ENCODE results near the gene DGCR8.
"Not testable (repeated sequence)": the region's sequence is repeated elsewhere in the genome, so short reads cannot be mapped to it uniquely, and the experiment has no call there.

Gene DGCR8

DNA sequence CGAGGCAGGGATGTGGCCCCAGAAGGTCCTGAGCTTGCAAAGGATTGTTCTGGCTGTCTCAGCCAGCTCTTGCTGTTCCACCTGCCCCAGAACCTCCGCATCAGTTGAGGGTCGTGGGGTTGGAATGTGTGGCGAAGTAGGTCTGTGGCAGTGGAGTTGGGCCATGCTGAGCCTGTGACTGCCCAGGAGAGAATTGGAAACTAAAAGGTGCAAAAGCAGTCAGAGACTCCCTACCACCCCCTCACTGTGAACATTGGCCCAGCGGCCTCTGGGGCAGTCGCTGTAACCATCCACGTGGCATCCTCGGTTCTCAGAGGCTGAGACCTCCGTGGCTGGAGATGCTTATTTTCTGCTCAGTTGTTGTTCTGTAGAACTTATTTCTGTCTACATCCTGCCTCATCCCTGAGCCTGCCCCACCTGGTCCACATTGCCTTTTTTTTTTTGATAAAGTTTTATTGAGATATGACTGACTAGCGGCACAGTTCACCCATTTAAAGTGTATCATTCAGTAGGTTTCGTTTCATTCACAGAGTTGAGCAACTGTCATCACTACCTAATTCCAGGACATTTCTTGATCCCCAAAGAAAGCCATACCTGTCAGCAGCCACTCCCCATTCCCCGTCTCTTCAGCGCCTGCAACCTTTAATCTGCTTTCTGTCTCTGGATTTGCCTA is 22.3 kb upstream of the DGCR8 start:
- peaks cover 6% of the 10 kb centered on the region for H3K4me1 Mint-ChIP-seq
- ATAC-seq (ENCODE audit: low read depth): no peak

GRCh38 chr22:20058989-20059770 is 20.9 kb upstream of the DGCR8 start:
- DNase-seq (ENCODE audit: low spot score in 2 of 2) (no peak), ATAC-seq (ENCODE audit: low read depth) (no peak)
- Mint-ChIP-seq H3K27ac (no peak overlapping the region), H3K27me3 (no peaks in the 10 kb centered on the region), H3K4me1 (peaks cover 6% of the 10 kb centered on the region), H3K36me3 (peaks cover 31% of the 10 kb centered on the region), H3K9me3 (no peaks in the 10 kb centered on the region), H3K4me3 (no peak overlapping the region)

More for the DNA sequence above, 22.3 kb upstream of the DGCR8 start:
- Mint-ChIP-seq H3K27ac (no peak overlapping the region), H3K27me3 (no peaks in the 10 kb centered on the region), H3K9me3 (no peaks in the 10 kb centered on the region), H3K4me3 (no peak overlapping the region), H3K36me3 (peaks cover 31% of the 10 kb centered on the region)
- DNase-seq (ENCODE audit: low spot score in 2 of 2): no peak

DNA sequence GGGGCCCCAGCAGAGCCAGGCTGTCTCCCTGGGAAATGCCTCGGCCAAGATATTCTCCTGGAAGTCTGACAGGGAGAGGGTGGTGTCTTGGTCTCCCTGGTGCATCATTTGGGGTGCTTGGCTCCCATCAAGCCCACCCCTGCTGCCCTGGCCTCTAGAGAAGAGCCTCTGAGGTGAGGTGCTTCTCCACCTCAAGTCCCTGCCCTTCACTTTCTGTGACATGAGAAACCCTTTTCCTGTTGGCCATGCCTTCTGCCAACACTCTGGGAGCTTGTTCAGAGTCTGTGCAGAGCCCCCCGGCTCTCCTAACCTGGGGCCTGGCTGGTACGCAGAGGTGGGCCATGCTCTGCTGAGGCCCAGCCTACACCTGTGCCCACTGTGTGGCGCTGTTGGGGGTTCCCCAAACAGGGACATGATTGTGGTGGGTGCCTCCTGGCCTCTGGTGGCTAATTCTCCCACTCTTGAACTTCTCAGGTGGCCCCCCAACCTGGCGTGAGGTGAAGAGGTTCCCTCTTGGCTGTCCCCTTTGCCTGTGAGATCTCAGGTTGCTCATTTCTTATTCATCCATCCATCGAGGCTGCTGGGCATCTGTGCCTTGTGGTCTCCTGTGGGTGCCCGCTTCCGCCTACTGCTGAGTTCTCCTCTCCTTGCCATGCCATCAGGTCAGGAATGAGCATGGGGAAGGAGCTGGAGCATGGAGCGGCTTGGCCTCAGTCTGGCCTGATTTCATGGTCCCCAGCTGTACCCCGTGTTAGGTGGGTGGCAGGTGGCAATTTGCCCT is 19.2 kb upstream of the DGCR8 start:
- H3K27ac Mint-ChIP-seq: no peak overlapping the region
- H3K9me3 Mint-ChIP-seq: no peaks in the 10 kb centered on the region
- H3K4me3 Mint-ChIP-seq: no peak overlapping the region
- DNase-seq (ENCODE audit: low spot score in 2 of 2) (no peak), ATAC-seq (ENCODE audit: low read depth) (no peak)
- no peaks in the 10 kb centered on the region for H3K27me3 Mint-ChIP-seq
- H3K4me1 Mint-ChIP-seq: peaks cover 6% of the 10 kb centered on the region
- H3K36me3 Mint-ChIP-seq: peaks cover 32% of the 10 kb centered on the region

DNA sequence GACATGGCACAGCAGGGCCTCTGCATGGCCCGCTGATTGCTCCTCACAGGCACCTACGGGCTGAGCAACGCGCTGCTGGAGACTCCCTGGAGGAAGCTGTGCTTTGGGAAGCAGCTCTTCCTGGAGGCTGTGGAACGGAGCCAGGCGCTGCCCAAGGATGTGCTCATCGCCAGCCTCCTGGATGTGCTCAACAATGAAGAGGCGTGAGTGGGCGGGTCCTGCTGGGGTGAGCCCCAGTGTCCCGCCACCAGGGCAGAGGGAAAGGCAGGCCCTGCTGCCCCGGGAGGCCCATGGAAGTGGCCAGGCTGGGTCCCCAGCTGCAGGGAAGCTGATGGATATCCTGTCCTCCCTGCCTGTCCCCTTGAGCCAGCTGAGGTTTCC is 18.6 kb upstream of the DGCR8 start:
- Mint-ChIP-seq H3K4me3 (no peak overlapping the region), H3K27ac (no peak overlapping the region), H3K4me1 (peaks cover 6% of the 10 kb centered on the region), H3K36me3 (peaks cover 28% of the 10 kb centered on the region), H3K9me3 (no peaks in the 10 kb centered on the region), H3K27me3 (no peaks in the 10 kb centered on the region)
- no peak for ATAC-seq (ENCODE audit: low read depth)
- DNase-seq (ENCODE audit: low spot score in 2 of 2): no peak

DNA sequence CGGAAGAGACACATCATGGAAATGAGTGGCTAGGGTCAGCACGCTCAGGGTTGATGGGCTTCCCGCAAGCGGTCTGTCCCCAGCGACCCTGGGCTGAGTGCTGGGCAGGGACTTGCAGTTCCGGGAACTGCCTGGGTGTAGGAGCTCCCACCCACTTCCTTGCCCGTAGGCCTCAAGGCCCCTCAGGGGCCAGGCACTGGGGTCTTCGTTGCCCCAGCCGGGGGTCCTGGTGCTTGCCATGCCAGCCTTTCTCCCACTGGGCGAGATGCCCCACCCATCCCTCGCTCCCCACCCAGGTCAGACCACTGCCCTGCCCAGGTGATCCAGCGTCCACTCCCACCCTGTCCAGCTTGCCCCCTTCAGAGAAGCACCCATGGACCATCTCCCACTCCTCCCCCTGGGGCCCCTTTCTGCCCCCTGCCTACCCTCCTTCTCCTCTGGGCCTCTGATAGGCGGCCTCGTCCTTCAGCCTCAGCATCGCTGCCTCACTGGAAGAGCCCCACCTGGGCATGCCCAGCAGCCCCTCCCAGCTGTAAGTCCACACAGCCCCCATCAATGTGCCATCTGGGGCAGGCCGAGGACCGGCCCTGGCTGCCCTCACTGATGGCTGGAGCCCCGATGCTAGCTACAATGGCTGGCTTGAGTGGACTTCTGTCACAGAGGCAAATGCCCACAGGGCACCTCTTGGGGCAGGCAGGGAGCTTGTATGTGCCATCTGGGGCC is 17.8 kb upstream of the DGCR8 start:
- ATAC-seq (ENCODE audit: low read depth) (no peak), DNase-seq (ENCODE audit: low spot score in 2 of 2) (no peak)
- H3K27me3 Mint-ChIP-seq: no peaks in the 10 kb centered on the region
- H3K4me1 Mint-ChIP-seq: peaks cover 6% of the 10 kb centered on the region
- H3K36me3 Mint-ChIP-seq: peaks cover 27% of the 10 kb centered on the region
- no peak overlapping the region for H3K27ac Mint-ChIP-seq
- H3K9me3 Mint-ChIP-seq: no peaks in the 10 kb centered on the region
- no peak overlapping the region for H3K4me3 Mint-ChIP-seq

- no peaks in the 10 kb centered on the region for H3K9me3 Mint-ChIP-seq
- peaks cover 27% of the 10 kb centered on the region for H3K36me3 Mint-ChIP-seq
- DNase-seq (ENCODE audit: low spot score in 2 of 2): no peak
- H3K4me1 Mint-ChIP-seq: peaks cover 6% of the 10 kb centered on the region
- ATAC-seq (ENCODE audit: low read depth): no peak
- H3K4me3 Mint-ChIP-seq: no peak overlapping the region
- no peak overlapping the region for H3K27ac Mint-ChIP-seq
- no peaks in the 10 kb centered on the region for H3K27me3 Mint-ChIP-seq
These were observed 17.3 kb upstream of the DGCR8 start for GRCh38 chr22:20062766-20063083.

DNA sequence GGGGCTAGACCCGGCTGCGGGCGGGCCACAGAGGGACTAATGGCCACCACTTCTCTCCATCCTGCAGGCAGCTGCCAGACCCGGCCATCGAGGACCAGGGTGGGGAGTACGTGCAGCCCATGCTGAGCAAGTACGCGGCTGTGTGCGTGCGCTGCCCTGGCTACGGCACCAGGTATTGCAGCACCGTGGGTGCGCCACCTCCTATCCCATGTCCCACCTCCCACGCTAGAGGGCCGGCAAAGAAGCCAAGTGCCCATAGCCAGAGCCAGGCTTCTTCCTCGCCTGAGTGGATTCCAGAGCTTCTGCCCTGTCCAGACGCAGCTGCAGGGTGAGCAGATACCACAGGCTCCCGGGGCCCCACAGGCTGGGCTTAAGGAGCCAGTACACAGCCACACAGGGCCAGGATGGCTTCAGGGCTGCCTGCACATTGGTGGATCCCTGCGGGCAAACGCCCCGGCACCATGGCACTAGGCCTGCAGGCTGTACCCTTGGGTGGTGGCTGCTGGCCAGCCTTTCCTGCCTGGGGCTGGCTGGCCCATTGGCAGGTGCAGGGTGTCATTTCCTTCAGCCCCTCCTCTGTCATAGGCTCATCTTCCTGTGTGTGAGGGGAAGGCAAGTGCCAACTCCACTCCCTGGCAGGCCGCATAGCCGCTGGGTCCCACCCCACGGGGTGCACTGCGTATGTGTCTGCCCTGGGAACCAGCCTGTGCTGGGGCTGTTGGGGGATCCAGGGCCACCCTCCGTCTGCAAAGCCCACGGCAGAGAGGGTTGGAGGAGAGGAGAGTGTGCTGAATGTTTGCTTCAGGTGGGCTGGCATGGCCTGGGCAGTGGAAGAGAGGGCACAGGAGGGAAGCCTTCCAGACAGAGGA is 16.5 kb upstream of the DGCR8 start:
- H3K9me3 Mint-ChIP-seq: no peaks in the 10 kb centered on the region
- DNase-seq (ENCODE audit: low spot score in 2 of 2) (no peak), ATAC-seq (ENCODE audit: low read depth) (no peak)
- no peaks in the 10 kb centered on the region for H3K27me3 Mint-ChIP-seq
- peaks cover 6% of the 10 kb centered on the region for H3K4me1 Mint-ChIP-seq
- peaks cover 22% of the 10 kb centered on the region for H3K36me3 Mint-ChIP-seq
- H3K27ac Mint-ChIP-seq: no peak overlapping the region
- no peak overlapping the region for H3K4me3 Mint-ChIP-seq

- ATAC-seq (ENCODE audit: low read depth): no peak
- H3K4me3 Mint-ChIP-seq: no peak overlapping the region
- DNase-seq (ENCODE audit: low spot score in 2 of 2): no peak
- peaks cover 2% of the 10 kb centered on the region for H3K4me1 Mint-ChIP-seq
- H3K36me3 Mint-ChIP-seq: peaks cover 18% of the 10 kb centered on the region
- H3K9me3 Mint-ChIP-seq: no peaks in the 10 kb centered on the region
- H3K27me3 Mint-ChIP-seq: no peaks in the 10 kb centered on the region
- no peak overlapping the region for H3K27ac Mint-ChIP-seq
These were observed 15.9 kb upstream of the DGCR8 start for GRCh38 chr22:20064140-20064480.

DNA sequence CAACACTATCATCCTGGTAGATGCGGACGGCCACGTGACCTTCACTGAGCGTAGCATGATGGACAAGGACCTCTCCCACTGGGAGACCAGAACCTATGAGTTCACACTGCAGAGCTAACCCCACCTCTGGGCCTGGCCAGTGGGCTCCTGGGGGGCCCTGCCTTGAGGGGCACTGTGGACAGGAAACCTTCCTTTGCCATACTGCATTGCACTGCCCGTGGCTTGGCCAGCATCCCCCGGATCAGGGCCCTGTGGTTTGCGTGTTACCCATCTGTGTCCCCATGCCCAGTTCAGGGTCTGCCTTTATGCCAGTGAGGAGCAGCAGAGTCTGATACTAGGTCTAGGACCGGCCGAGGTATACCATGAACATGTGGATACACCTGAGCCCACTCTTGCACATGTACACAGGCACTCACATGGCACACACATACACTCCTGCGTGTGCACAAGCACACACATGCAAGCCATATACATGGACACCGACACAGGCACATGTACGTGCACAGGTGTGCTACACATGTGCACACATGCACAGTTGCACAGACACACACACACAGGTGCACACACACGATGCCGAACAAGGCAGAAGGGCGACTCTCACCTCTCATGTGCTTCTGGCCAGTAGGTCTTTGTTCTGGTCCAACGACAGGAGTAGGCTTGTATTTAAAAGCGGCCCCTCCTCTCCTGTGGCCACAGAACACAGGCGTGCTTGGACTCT is 15.3 kb upstream of the DGCR8 start:
- H3K4me3 Mint-ChIP-seq: no peak overlapping the region
- no peak overlapping the region for H3K27ac Mint-ChIP-seq
- peaks cover under 1% of the 10 kb centered on the region for H3K4me1 Mint-ChIP-seq
- DNase-seq (ENCODE audit: low spot score in 2 of 2): no peak
- no peaks in the 10 kb centered on the region for H3K9me3 Mint-ChIP-seq
- no peak for ATAC-seq (ENCODE audit: low read depth)
- H3K36me3 Mint-ChIP-seq: peaks cover 14% of the 10 kb centered on the region
- no peaks in the 10 kb centered on the region for H3K27me3 Mint-ChIP-seq

DNA sequence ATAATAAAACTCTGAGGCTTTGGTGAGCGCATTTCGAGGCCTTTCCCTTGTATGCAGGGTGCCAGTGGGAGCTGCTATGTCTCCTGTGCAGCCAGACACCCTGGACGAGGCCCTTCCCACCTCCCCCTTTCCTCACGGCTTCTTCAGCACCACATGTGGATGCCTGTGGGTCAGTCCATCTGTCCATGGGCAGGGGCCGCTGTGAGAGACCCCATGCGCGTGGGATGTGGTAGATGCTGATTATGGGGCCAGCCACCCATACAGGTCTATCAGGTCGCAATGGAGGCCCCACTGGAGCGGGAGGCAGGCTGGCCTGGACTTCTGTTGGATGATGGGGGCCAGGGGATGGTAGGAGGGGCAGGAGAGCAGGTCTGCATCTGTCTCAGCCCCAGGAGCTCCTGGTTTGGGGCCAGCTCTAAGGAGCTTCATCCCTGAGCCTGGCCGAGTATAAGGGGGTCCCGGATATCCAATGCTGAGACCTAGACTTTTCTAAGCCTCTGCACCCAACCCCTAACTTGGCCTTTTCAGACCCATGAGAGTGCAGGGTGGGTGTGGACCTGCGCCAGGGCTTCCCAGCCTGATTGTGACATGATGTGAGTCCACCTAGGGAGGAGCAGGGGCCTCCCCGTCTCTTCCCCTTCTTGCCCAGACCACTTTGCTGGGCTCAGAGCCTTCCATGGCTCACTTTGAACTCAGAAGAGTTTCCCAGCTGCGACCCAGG is 14.0 kb upstream of the DGCR8 start:
- H3K4me3 Mint-ChIP-seq: no peak overlapping the region
- DNase-seq (ENCODE audit: low spot score in 2 of 2): no peak
- H3K36me3 Mint-ChIP-seq: peaks cover 14% of the 10 kb centered on the region
- no peaks in the 10 kb centered on the region for H3K9me3 Mint-ChIP-seq
- H3K27ac Mint-ChIP-seq: no peak overlapping the region
- no peaks in the 10 kb centered on the region for H3K4me1 Mint-ChIP-seq
- no peaks in the 10 kb centered on the region for H3K27me3 Mint-ChIP-seq
- ATAC-seq (ENCODE audit: low read depth): no peak

DNA sequence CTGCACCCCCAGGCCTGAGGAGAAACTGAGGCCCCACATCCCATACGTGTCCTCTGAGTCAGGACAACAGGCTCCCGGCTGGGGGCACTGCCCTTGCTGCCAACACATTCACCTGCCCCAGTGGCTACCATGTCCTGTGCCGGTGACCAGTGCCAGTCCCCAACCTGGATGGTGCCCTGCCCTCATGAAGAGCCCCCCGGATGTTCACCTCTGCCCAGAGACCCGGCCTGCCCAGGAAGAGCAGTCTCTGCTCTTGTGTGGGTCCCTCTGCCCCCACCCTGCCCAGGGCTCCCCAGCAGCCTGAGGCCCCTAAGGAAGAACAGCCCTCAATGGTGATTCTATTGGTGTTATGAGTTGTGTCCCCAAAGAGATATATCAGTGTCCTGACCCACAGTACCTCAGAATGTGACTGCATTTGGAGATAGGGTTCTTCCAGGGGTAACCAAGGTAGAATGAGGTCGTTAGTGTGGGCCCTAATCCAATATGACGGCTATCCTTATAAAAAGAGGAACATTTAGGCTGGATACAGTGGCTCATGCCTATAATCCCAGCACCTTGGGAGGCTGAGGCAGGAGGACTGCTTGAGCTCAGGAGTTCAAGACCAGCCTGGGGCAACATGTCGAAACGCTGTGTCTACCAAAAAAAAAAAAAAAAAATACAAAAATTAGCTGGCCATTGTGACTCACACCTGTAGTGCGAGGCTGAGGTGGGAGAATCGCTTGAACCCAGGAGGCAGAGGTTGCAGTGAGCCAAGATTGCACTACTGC is 13.2 kb upstream of the DGCR8 start:
- no peak for ATAC-seq (ENCODE audit: low read depth)
- H3K4me3 Mint-ChIP-seq: no peak overlapping the region

GRCh38 chr22:20067384-20067682 is 12.7 kb upstream of the DGCR8 start:
- not testable (repeated sequence) for DNase-seq (ENCODE audit: low spot score in 2 of 2); ATAC-seq (ENCODE audit: low read depth); H3K4me3 Mint-ChIP-seq; H3K27ac Mint-ChIP-seq; H3K4me1 Mint-ChIP-seq; H3K36me3 Mint-ChIP-seq; H3K27me3 Mint-ChIP-seq; H3K9me3 Mint-ChIP-seq

More for the DNA sequence above, 13.2 kb upstream of the DGCR8 start:
- H3K27ac Mint-ChIP-seq: no peak overlapping the region
- H3K9me3 Mint-ChIP-seq: no peaks in the 10 kb centered on the region
- H3K4me1 Mint-ChIP-seq: no peaks in the 10 kb centered on the region
- no peak for DNase-seq (ENCODE audit: low spot score in 2 of 2)
- H3K27me3 Mint-ChIP-seq: no peaks in the 10 kb centered on the region
- H3K36me3 Mint-ChIP-seq: peaks cover 9% of the 10 kb centered on the region

Data from memory B cell (primary cell).